ENCODE data around the gene MST1.

GRCh38 chr3:49673121-49673714 lies 16.1 kb downstream of the MST1 start:
- TF ChIP-seq CTCF (IDR thresholded peaks at IDR 0.05) = no peak
- no peak for TF ChIP-seq POLR2A (IDR thresholded peaks at IDR 0.05)
